Body of pancreas (tissue), 4 donors: ENCODE results near the gene PPP1R13B. TPM values are rescaled to one million over a fixed set of nuclear protein-coding genes. Genes with fewer than 3 reads are reported as not detected.
A peak's percentile ranks its signal among the peaks of the same experiment; 100 is the strongest.

Source experiments
- ATAC-seq: fragments of 150-250 bp; one replicate; pipeline ENCODE4 v1.9.1; 2016
- DNase-seq, 4 donors: peaks; one replicate each; pipeline ENCODE4 v3.0.0-alpha.2; 2019
- H3K27ac ChIP-seq, 4 donors: fragments of 200-600 bp; sonication (generic); 1 replicate in 3 of 4; 2 replicates in 1 of 4; pipeline versions ENCODE4 v1.5.1 to v1.6.1; 2016 to 2019; ENCODE audit warnings: mild to moderate bottlenecking in 1 of 4, mixed read lengths in 1 of 4, moderate library complexity in 1 of 4
- H3K27me3 ChIP-seq, 2 donors: fragments of 200-600 bp; sonication (generic); one replicate each; pipeline ENCODE4 v1.6.0; 2016; ENCODE audit warnings: mild to moderate bottlenecking in 1 of 2
- H3K36me3 ChIP-seq, 2 donors: fragments of 200-600 bp; sonication (generic); replicated peaks in 1 of 2; 2 replicates each; pipeline ENCODE4 v1.5.1; 2016; ENCODE audit warnings: low read depth in 2 of 2; ENCODE audit not compliant: insufficient read depth in 1 of 2
- H3K4me1 ChIP-seq: fragments of 200-600 bp; sonication (generic); one replicate; pipeline ENCODE4 v1.6.0; 2016
- H3K4me3 ChIP-seq, 2 donors: fragments of 200-600 bp; sonication (generic); 1 replicate in 1 of 2; 2 replicates in 1 of 2; pipeline ENCODE4 v1.5.1; 2016 to 2019
- H3K9me3 ChIP-seq, 3 donors: fragments of 200-600 bp; sonication (generic); 1 replicate in 2 of 3; 2 replicates in 1 of 3; pipeline ENCODE4 v1.5.1; 2016
- POLR2A ChIP-seq, 3 donors: fragments of 450-650 bp; IDR thresholded peaks; one replicate each; pipeline ENCODE4 v1.6.1; 2016; ENCODE audit warnings: antibody characterized with exemption in 3 of 3, mild to moderate bottlenecking in 2 of 3
- WGBS, 2 donors: methylation state at CpG; one replicate each; pipeline ENCODE4 v1.1.5; 2017; 5-methylcytosine and 5-hydroxymethylcytosine counted together
- intact Hi-C: fragments of 100-400 bp; cut with DNase I; formaldehyde crosslinking; loops from one replicate; pipeline ENCODE4 v1.15.1; 2023
- total RNA-seq, 2 donors: library from RNA; depleted of rRNA; stranded (reverse); fragments of >200 nt; gene quantifications; one replicate each; pipeline ENCODE4 v1.1.0, GENCODE V29; 2016
- TF ChIP-seq, protein P1 (sequence below), 7 experiments: fragments of 450-650 bp in 4 of 7; fragments of 200-600 bp in 3 of 7; sonication (generic) in 3 of 7; IDR thresholded peaks; one replicate each; pipeline ENCODE4 v1.5.1; 2016 to 2019; ENCODE audit warnings: antibody characterized with exemption in 7 of 7

PPP1R13B gene
- total RNA-seq, 2 donors from 2014 or later: 12.5 to 36.3 TPM

DNA sequence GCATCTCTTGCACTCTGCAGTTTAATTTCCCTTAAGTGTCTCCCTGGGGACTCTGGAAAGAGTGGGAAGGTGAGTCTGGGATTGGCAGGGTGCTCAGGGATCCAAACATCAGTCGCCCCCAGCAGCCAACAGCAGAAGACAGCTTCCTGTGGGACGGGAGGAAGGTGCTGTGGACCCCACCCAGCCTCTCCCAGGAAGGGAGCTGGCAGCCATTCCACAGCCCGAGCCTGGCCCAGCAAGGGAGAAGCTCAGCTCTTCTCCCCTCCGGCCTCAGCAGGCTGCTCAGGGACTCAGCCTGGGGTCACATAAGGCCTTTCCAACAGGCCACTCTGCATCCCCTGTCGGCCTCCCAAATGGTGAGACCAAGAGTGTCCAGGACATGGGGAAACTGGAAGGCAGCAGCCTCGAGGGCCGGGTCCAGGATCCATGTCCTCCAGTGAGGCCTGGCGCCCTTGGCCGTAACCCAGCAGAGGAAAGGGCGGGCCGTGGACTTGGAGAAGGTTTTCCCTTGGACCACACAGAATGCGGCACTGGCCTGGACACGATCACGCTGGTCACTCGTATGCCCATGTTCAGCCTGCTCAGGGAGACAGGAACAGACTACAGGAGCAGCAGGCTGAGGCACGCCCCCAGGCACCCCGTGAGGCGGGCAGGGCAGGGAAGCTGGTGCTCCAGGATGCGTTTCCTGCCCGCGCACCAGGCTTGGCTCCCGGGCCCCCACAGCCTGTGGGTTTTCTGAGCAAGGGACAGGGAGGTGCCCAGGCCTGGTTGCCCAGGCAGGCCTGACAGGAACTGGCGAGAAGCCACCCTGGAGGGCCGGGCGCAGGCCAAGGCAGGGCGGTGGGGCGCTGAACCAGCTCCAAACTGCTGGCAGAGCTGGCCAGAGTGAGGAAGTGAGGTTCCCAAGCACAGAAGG is 135.6 kb downstream of the PPP1R13B start:
- no peaks in the 10 kb centered on the region for H3K9me3 ChIP-seq
- peaks cover 42% of the 10 kb centered on the region for H3K4me1 ChIP-seq
- ATAC-seq: no peak
- H3K36me3 ChIP-seq: no peaks in the 10 kb centered on the region
- no peak overlapping the region for H3K4me3 ChIP-seq
- intact Hi-C loops: no loop called here
- DNase-seq: peak in 3 of 4 donors; percentile 34 to 67 (median 46)
- no peaks in the 10 kb centered on the region for H3K27me3 ChIP-seq
- WGBS, 2 donors: 68 to 72% methylated on average over 12 to 16 of the region's 27 CpGs
- TF ChIP-seq, protein P1, sequence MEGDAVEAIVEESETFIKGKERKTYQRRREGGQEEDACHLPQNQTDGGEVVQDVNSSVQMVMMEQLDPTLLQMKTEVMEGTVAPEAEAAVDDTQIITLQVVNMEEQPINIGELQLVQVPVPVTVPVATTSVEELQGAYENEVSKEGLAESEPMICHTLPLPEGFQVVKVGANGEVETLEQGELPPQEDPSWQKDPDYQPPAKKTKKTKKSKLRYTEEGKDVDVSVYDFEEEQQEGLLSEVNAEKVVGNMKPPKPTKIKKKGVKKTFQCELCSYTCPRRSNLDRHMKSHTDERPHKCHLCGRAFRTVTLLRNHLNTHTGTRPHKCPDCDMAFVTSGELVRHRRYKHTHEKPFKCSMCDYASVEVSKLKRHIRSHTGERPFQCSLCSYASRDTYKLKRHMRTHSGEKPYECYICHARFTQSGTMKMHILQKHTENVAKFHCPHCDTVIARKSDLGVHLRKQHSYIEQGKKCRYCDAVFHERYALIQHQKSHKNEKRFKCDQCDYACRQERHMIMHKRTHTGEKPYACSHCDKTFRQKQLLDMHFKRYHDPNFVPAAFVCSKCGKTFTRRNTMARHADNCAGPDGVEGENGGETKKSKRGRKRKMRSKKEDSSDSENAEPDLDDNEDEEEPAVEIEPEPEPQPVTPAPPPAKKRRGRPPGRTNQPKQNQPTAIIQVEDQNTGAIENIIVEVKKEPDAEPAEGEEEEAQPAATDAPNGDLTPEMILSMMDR (IDR thresholded peaks at IDR 0.05): no peak
- TF ChIP-seq POLR2A (IDR thresholded peaks at IDR 0.05): no peak
- peak overlapping the region; percentile 6 to 67 (median 28) for H3K27ac ChIP-seq

DNA sequence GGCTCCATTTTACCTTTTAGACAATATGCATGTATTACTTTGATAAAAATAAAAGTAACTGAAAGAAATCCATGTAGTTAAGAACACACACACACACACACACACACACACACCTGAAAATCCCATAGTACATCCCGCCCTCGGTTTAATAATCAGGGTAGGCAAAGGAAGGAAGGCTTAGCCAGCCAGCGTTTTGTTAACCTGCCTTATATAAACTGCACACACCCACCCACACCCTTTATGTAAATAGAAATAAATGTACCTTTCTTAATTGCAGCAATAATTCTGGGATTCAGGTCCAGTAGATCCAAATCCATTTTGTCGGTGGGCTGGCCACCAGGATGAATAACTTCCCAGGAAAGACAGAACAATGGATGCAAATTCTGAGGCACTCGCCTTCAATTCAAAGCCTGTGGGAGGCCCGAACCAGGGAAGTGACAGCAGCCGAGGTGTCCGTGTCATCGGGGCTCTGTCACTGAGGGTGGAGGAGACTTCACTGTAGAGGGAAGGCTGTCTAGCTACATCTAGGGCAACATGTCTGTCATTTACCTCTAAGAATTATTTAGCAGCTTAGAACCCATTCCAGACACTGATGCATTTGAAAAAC is 136.5 kb downstream of the PPP1R13B start:
- Histone ChIP-seq H3K27me3 (no peaks in the 10 kb centered on the region), H3K36me3 (no peaks in the 10 kb centered on the region), H3K4me3 (no peak overlapping the region), H3K27ac (no peak overlapping the region), H3K4me1 (peaks cover 37% of the 10 kb centered on the region), H3K9me3 (no peaks in the 10 kb centered on the region)
- 66% methylated on average over 9 of the region's 9 CpGs for WGBS, 2 donors
- DNase-seq (no peak), ATAC-seq (no peak)
- no peak for TF ChIP-seq POLR2A (IDR thresholded peaks at IDR 0.05)
- TF ChIP-seq, protein P1 (IDR thresholded peaks at IDR 0.05): no peak
- intact Hi-C loops: no loop called here

DNA sequence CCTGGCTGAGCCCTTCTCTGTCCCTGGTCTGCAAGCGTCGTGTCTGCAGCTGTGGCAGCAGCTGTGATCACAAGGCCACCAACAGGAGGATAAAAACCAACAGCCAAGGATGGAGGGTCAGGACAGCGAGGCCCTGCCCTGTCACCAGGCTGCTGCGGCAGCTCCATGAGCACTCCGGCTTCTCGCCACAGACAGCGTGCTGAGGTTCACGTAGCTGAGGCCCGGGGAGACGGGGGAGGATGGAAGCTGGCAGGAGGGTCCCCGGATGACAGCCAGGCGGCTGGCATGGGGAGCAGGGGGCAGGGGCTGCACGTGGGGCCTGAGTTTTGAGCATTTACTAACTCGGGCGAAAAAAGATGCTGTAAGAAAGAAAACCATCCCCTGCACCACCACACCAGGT is 137.6 kb downstream of the PPP1R13B start:
- Histone ChIP-seq H3K27ac (no peak overlapping the region), H3K27me3 (no peaks in the 10 kb centered on the region), H3K9me3 (no peaks in the 10 kb centered on the region), H3K36me3 (no peaks in the 10 kb centered on the region), H3K4me3 (no peak overlapping the region), H3K4me1 (peaks cover 34% of the 10 kb centered on the region)
- intact Hi-C loops: no loop called here
- WGBS, 2 donors: 82 to 86% methylated on average over 15 of the region's 15 CpGs
- TF ChIP-seq, protein P1 (IDR thresholded peaks at IDR 0.05): no peak
- no peak for TF ChIP-seq POLR2A (IDR thresholded peaks at IDR 0.05)
- no peak for DNase-seq
- ATAC-seq: no peak

DNA sequence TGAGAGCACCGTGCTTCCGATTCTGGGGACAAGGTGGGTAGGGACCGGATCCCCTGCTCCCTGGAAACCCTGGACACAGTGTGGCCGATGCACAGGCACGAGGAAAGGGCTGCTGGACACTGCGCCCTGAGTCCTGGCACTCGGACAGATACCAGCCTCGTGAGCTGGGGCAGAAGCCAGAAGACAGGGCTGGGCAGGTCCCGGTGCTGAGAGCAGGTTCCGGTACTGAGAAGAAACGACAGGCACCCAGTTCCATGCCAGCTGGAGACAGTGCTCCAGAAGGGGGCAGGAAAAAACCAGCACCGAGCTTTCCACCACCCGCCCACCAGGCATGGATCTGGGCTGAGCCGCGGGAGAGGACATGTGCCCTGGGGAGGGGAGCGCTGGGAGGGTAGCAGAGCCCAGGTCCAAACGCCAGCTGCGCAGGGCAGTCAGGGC is 138.6 kb downstream of the PPP1R13B start:
- H3K9me3 ChIP-seq: no peaks in the 10 kb centered on the region
- DNase-seq: peak in 3 of 4 donors; percentile 29 to 54 (median 40)

More for the DNA sequence above, 138.6 kb downstream of the PPP1R13B start:
- WGBS, 2 donors: 50 to 58% methylated on average over 16 to 18 of the region's 18 CpGs
- H3K4me1 ChIP-seq: peaks cover 26% of the 10 kb centered on the region
- no peaks in the 10 kb centered on the region for H3K36me3 ChIP-seq
- H3K27me3 ChIP-seq: no peaks in the 10 kb centered on the region
- no peak for ATAC-seq
- no peak for TF ChIP-seq POLR2A (IDR thresholded peaks at IDR 0.05)
- TF ChIP-seq, protein P1 (IDR thresholded peaks at IDR 0.05): no peak
- H3K27ac ChIP-seq: peak overlapping the region in 1 of 4 donors; percentile 38
- intact Hi-C loops: no loop called here
- H3K4me3 ChIP-seq: no peak overlapping the region
